ENCODE results near the gene NOL4.
"Not testable (repeated sequence)": the region's sequence is repeated elsewhere in the genome, so short reads cannot be mapped to it uniquely, and the experiment has no call there.

NOL4 gene

DNA sequence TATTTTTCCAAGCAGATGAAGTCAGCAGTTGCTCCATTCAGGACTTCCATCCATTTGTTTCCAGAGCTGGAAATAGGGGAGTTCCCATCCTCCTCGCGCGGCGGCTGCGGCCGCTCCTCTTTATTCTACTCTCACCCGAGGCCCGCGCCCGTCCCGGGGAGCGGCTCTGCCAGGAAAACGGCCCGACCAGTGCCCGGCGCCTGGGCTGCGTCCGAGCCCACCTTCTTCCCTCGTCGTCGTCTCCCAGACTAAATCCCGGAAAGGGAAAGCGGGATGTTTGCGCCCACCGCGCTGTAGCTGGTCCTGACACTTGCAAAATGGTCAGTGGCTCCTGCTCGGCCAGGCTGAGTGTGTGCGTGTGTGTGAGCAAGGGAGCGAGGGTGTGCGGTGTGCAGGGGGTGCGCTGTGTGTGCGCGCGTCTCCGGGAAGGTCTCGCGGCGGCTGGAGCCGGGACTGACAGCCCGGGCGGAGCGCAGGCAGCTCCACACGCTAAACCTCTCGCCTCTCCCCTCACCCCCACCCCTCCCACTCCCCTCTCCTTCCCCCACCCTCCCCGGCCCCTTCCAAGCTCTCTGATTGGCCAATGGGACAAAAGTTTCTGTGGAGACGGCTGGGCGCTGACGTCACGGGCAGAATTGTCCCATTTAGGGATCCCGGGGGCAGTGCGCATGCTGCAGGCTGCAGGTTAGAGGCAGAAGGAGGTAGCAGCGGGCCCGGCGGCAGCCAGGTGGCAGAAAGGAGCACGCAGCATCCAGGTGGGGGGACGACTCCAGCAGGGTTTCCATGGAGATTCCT lies at the start of gene NOL4:
Gene NOL4, minus strand, starts transcription at position 491 of the 795 bp plus-strand sequence. CDS start 1,660 bp downstream, outside the sequence.
- no peak for DNase-seq

DNA sequence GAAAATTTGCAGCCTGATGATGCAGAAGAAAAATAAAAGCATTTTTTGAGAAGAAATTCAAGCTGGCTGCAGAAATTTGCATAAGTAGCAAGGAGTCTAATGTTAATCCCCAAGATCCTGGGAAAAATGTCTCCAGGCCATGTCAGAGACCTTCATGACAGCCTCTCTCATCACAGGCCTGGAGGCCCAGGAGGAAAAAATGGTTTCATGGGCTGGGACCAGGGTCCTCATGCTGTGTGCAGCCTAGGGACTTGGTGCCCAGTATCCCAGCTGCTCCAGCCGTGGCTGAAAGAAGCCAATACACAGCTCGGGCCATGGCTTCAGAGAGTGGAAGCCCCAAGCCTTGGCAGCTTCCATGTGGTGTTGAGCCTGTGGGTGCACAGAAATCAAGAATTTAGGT lies 41.3 kb upstream of the NOL4 start:
- not testable (repeated sequence) for DNase-seq

DNA sequence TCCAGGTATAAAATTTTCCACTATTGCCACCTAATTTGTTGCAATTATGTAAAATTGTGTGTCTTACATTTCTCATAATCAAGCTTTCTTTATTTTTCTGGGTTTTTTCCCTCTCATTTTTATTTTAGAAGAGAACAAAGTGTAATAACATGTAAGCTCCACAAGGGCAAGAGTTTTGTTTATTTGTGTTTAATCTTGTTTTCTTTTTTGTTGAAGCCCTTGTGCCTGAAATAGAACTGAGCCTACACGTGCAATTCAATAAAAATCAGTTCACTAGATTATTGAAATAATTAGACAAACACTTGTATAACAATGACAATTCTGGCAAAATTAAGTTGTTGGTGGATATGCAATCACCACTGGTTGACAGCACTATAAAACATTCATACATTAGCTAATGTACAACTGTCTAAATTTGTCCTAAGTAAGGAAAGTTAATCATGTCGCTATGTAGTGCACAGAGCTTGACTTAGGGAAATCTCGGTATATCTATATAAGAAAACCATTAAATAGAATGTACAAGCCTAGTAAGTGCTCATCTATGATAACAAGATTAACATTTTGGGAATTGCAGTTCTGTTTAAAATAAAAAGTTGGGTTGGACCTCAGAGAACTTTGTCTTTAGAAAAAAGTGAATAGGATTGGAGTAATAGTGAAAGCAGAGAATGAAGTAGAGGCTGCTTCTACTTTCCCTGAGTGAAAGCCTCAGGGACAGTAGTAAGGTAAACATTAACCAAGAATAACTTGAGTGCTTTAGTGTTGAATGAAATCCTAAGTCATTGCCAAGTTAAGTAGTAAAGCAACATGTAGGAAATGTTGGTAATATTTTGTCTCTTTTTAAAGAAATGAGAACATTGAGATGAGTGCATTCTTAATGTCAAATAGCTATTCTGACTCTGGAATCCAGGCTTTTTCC lies 37.4 kb upstream of the NOL4 start:
- DNase-seq = no peak

- no peak for DNase-seq
Measured at GRCh38 chr18:34258176-34258575, 33.5 kb upstream of the NOL4 start.

DNA sequence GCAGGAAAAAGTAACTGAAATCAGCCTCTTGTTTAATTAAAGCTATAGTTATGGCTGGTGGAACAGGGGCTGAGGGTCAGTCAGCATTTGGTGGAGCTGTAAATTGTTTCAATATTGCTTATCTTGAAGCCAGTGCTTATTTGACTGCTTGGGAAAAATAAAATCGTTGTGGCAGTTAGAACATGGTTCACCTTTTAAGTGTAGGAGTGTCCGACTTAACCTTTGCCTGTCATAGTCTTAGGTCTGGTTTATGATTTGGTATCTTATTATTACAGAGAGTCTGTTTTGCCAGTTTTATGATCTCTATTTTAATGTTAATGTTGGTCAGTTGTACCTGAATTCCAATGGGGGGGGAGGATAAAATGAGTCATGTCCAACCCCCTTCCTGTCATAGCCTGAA lies 27.2 kb upstream of the NOL4 start:
- DNase-seq = no peak

DNA sequence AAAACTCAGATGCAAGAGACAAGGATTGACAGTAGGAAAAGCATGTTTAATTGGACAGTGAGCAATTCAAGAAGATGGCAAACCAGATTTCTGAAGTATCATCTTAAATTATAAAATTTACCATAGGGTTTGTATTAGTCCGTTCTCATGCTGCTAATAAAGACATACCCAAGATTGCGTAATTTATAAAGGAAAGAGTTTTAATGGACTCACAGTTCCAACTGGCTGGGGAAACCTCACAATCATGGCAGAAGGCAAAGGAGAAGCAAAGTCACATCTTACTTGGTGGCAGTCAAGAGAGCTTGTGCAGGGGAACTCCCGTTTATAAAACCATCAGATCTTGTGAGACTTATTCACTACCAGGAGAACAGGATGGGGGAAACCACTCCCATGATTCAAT lies 24.0 kb upstream of the NOL4 start:
- DNase-seq = no peak

- no peak for DNase-seq
Measured at GRCh38 chr18:34242739-34243138, 18.0 kb upstream of the NOL4 start.

DNA sequence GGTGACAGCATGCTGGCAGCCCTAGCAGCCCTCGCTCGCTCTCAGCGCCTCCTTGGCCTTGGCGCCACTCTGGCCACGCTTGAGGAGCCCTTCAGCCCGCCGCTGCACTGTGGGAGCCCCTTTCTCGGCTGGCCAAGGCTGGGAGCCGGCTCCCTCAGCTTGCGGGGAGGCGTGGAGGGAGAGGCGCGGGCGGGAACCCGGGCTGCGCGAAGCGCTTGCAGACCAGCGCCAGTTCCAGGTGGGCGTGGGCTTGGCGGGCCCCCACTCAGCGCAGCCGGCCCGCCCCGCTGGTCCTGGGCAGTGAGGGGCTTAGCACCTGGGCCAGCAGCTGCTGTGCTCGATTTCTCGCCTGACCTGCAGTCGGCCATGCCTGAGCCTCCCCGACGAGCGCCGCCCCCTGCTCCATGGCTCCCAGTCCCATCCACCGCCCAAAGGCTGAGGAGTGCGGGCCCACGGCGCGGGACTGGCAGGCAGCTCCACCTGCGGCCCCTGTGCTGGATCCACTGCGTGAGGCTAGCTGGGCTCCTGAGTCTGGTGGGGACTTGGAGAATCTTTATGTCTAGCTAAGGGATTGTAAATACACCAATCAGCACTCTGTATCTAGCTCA lies 9.2 kb upstream of the NOL4 start:
- not testable (repeated sequence) for DNase-seq

- DNase-seq = no peak
Measured at GRCh38 chr18:34225218-34225553, 473 bp upstream of the NOL4 start.

DNA sequence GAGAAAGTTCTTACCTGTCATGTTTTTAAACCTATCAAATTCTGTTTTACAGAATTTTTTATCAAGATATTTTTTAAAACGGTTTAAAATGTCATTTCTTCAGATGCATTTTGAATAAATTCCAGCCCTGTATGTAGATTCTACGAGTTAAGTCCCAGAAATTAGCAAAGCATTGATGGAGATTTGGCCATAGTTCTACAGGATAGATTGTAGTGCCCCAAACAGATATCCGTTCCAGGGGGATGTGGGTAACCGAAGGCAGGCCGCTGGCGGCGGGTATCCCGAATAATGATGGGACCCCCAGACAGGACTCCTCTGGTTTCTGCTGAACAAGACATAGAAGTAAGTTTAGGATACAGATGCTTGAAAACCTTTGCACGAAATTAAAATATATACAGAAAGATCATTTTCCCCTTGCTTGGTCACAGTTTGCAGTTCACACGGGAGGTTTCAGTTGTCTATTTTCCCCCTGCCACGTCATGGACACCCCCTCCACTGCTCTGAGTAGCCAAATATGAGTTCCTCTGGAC lies 755 bp downstream of the NOL4 start:
- DNase-seq = no peak

DNA sequence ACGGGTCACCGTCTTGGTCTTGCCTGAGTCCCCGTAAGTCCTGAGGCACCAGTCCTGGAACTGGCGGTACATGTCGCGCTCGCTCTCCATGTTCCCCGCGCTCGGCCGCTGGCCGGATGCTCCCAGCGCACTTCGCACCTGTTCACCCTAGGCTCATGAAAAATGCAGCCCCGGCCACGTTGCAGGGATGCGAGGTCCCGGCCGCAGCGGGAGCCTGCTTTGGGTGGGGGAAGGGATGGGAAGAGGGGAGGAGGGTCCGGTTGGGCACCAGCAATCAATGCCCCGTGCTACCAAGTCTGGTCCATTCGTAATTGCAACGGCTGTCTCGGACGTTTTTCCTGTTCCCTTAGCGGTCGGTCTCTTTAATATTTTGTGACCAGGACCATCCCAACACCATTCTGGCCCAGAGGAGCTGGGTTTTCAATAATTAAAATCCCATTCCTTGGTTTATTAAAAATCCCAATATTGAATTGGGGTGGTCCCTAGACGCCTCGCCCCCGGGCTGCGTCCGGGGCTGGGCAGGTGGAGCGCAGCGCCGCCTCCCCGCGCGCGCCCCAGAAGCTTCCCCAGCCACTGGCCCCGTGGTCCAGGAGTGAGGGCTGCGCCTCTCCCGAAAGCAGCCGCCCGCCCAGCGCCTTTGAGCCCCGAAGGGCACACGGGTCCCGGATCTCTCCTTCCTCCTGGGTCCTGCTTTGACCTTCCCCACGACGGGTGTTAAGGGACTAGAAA lies 1.4 kb downstream of the NOL4 start:
- no peak for DNase-seq

- DNase-seq = no peak
Measured at GRCh38 chr18:34222307-34223163, 2.2 kb downstream of the NOL4 start.

- DNase-seq = no peak
Measured at GRCh38 chr18:34221971-34222306, 2.8 kb downstream of the NOL4 start.

DNA sequence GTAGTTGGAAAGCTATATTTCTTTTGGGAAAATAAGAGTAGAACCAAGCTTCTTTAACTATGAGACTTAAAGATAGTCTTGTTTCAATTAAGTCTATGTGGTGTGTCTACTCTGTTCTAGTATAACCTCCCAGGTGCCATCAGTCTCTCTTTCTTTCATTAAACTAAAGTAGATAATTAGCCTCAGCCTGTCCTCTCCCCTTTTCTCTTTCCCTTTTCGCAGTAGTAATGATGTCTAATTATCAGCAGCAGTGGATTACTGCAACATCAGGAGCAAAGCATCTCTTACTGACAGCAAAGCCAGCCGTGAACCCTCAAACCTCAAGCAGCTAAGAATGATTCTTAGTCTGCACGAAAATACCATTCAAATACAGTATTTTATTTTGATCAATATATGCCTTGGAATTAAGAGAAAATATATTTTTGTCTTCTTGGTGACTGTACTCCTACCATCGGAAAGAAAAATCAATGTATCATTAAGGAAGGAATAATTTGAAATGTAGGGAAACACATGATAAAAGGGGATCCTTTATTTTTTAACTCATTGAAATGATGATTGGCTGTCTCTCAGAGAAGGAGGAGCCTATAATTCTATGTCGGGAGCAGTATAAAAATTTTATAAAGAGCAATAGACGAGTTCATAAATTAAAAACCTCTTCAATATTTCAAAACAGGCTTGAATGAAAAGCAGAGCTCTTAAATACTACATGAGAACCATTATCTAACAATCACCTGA lies 4.5 kb downstream of the NOL4 start:
- no peak for DNase-seq

GRCh38 chr18:34219651-34220050 lies 5.1 kb downstream of the NOL4 start:
- no peak for DNase-seq

DNA sequence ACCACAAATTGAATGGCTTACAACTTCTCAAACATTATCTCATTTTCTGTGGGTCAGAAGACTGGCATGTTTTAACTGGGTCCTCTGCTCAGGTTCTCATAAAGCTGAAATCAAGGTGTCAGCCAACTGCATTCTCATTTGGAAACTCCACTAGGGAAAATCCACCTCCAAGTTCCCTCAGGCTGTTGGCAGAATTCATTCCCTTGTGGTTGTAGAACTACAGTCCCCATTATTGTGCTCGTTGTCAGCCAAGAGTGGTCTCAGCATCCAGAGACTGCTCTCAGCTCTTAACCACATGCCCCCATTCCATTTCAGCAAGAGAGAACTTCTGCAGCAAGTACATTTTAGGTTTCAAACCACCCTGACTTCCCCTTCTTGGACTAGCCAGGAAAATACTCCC lies 12.2 kb downstream of the NOL4 start:
- no peak for DNase-seq

DNA sequence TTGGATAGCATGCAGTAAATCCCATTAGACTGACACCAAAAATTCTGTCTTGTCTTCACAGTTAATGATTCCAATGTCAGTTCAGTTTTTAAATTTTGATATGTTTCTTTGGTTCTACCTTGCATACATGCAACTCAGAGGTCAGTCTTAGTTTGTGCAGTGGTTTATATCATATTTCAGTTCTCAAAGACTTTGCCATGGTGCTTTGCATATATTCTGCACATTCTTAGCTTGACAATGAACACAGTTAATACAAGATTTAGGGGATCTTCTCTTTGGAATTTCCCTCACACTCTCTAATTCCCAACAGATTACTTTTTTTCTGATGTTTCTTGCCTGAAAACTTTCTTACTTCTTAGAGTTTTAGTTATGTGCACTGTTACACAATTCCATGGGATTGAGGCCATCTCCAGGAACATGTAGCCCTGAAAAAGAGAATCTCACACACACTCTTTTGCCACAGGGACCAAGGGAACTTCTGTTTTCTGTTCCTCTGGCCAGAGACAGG lies 17.3 kb downstream of the NOL4 start:
- no peak for DNase-seq

GRCh38 chr18:34203866-34204265 lies 20.8 kb downstream of the NOL4 start:
- no peak for DNase-seq

DNA sequence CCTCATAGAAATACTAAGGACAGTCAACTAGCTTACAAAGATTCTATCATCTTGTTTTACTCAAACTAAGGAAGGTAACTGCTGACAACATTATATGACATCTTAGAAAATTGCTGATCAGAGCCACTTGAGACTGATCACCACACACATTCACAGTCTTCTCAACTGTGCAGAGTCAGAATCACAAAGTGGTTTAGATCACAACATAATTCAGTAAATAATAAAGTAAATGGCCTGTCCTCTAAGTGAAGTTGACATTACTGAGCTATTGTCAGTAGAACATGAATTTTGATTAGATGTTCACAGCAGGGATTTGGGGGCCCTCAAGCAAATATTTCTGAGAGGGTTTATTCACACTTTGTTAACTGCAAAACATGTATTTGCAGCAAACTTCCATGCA lies 28.5 kb downstream of the NOL4 start:
- no peak for DNase-seq

- no peak for DNase-seq
Measured at GRCh38 chr18:34194239-34194638, 30.5 kb downstream of the NOL4 start.
